Esophagus squamous epithelium (tissue), 5 donors: Measurements from ENCODE around the gene CCDC87. TPM values are rescaled to one million over a fixed set of nuclear protein-coding genes. Genes with fewer than 3 reads are reported as not detected.
A peak's percentile ranks its signal among the peaks of the same experiment; 100 is the strongest.

Experiments used
- DNase-seq: peaks from one replicate; lab custom pipeline; 2025; lab: John Stamatoyannopoulos, UW
- H3K27ac ChIP-seq, 4 donors: fragments of 200-600 bp; sonication (generic); one replicate each; pipeline ENCODE4 v1.5.1; 2016 to 2019; ENCODE audit warnings: mild to moderate bottlenecking in 1 of 4
- H3K27me3 ChIP-seq, 4 donors: fragments of 200-600 bp; sonication (generic); 1 replicate in 3 of 4; 2 replicates in 1 of 4; pipeline versions ENCODE4 v1.5.1 to v1.6.0; 2017 to 2021; ENCODE audit warnings: antibody characterized with exemption in 1 of 4
- H3K36me3 ChIP-seq, 3 donors: fragments of 200-600 bp; sonication (generic); one replicate each; pipeline ENCODE4 v1.5.1; 2016 to 2019
- H3K4me1 ChIP-seq, 3 donors: fragments of 200-600 bp; sonication (generic); one replicate each; pipeline ENCODE4 v1.5.1; 2017 to 2019
- H3K4me3 ChIP-seq, 4 donors: fragments of 200-600 bp; sonication (generic); 1 replicate in 3 of 4; 2 replicates in 1 of 4; pipeline ENCODE4 v1.5.1; 2016 to 2019; ENCODE audit warnings: mild to moderate bottlenecking in 2 of 4, moderate library complexity in 1 of 4
- H3K9me3 ChIP-seq, 3 donors: fragments of 200-600 bp; sonication (generic); one replicate each; pipeline ENCODE4 v1.5.1; 2016 to 2019
- CTCF ChIP-seq, 6 experiments: fragments of 450-650 bp in 4 of 6; fragments of 200-600 bp in 2 of 6; sonication (generic) in 2 of 6; IDR thresholded peaks; one replicate each; pipeline ENCODE4 v1.5.1; 2016 to 2019; ENCODE audit warnings: antibody characterized with exemption in 6 of 6, mild to moderate bottlenecking in 4 of 6, moderate library complexity in 4 of 6
- POLR2A ChIP-seq, 4 donors: fragments of 450-650 bp; IDR thresholded peaks; one replicate each; pipeline ENCODE4 v1.6.1; 2017; ENCODE audit warnings: antibody characterized with exemption in 4 of 4, mild to moderate bottlenecking in 4 of 4, moderate library complexity in 3 of 4
- WGBS, 2 donors: methylation state at CpG; one replicate each; pipeline ENCODE4 v1.1.5; 2018; 5-methylcytosine and 5-hydroxymethylcytosine counted together
- intact Hi-C: fragments of 100-400 bp; cut with DNase I; formaldehyde crosslinking; loops from one replicate; pipeline ENCODE4 v1.15.0; 2022
- total RNA-seq, 4 donors: library from RNA; depleted of rRNA; stranded (reverse); fragments of >200 nt; gene quantifications; one replicate each; pipeline ENCODE4 v1.1.0, GENCODE V29; 2016
- donor health status: DM: yes; HTN: yes; CAD: no.

Gene CCDC87
- total RNA-seq, 4 donors from 2014 or later = 0.09 to 0.40 (median 0.21) TPM

GRCh38 chr11:66559866-66560676 lies 32.8 kb downstream of the CCDC87 start:
- H3K4me3 ChIP-seq = no peak overlapping the region
- TF ChIP-seq POLR2A (IDR thresholded peaks at IDR 0.05) = no peak
- no peak for TF ChIP-seq CTCF (IDR thresholded peaks at IDR 0.05)
- peaks cover 0 to 40% (median 0%) of the 10 kb centered on the region in 4 donors for H3K27me3 ChIP-seq
- peaks cover 0 to 16% (median 0%) of the 10 kb centered on the region in 3 donors for H3K36me3 ChIP-seq
- no peaks in the 10 kb centered on the region for H3K9me3 ChIP-seq
- 60 to 68% methylated on average over 1 to 6 of the region's 27 CpGs for WGBS, 2 donors
- peaks cover 7 to 11% (median 7%) of the 10 kb centered on the region in 3 donors for H3K4me1 ChIP-seq
- DNase-seq = no peak
- intact Hi-C loops = no loop called here
- no peak overlapping the region for H3K27ac ChIP-seq

- TF ChIP-seq POLR2A (IDR thresholded peaks at IDR 0.05) (no peak), CTCF (IDR thresholded peaks at IDR 0.05) (no peak)
- H3K9me3 ChIP-seq = no peaks in the 10 kb centered on the region
- 30 to 40% methylated on average over 1 to 2 of the region's 50 CpGs for WGBS, 2 donors
- intact Hi-C loops = no loop called here
- peaks cover 0 to 8% (median 0%) of the 10 kb centered on the region in 3 donors for H3K36me3 ChIP-seq
- DNase-seq = no peak
- H3K27me3 ChIP-seq = peaks cover 0 to 42% (median 0%) of the 10 kb centered on the region in 4 donors
- H3K4me3 ChIP-seq = peak overlapping the region in 1 of 4 donors; percentile 44
- no peak overlapping the region for H3K27ac ChIP-seq
- peaks cover 7 to 11% (median 7%) of the 10 kb centered on the region in 3 donors for H3K4me1 ChIP-seq
Observed at GRCh38 chr11:66559142-66559865, 33.6 kb downstream of the CCDC87 start.

- intact Hi-C loops = no loop called here
- no peak for DNase-seq
- no peak overlapping the region for H3K27ac ChIP-seq
- no peak for TF ChIP-seq CTCF (IDR thresholded peaks at IDR 0.05)
- TF ChIP-seq POLR2A (IDR thresholded peaks at IDR 0.05) = no peak
- H3K9me3 ChIP-seq = no peaks in the 10 kb centered on the region
- no peak overlapping the region for H3K4me3 ChIP-seq
- WGBS, 2 donors = 71 to 82% methylated on average over 4 to 5 of the region's 24 CpGs
- no peaks in the 10 kb centered on the region for H3K36me3 ChIP-seq
- H3K27me3 ChIP-seq = peaks cover 0 to 42% (median 0%) of the 10 kb centered on the region in 4 donors
- peaks cover 7 to 11% (median 7%) of the 10 kb centered on the region in 3 donors for H3K4me1 ChIP-seq
Observed at GRCh38 chr11:66557733-66558326, 35.0 kb downstream of the CCDC87 start.

GRCh38 chr11:66556086-66556485 lies 36.8 kb downstream of the CCDC87 start:
- intact Hi-C loops = no loop called here
- no peaks in the 10 kb centered on the region for H3K9me3 ChIP-seq
- TF ChIP-seq POLR2A (IDR thresholded peaks at IDR 0.05) (no peak), CTCF (IDR thresholded peaks at IDR 0.05) (no peak)
- 56 to 66% methylated on average over 3 to 5 of the region's 7 CpGs for WGBS, 2 donors
- H3K4me1 ChIP-seq = peaks cover 7 to 11% (median 7%) of the 10 kb centered on the region in 3 donors
- no peaks in the 10 kb centered on the region for H3K36me3 ChIP-seq
- no peak overlapping the region for H3K27ac ChIP-seq
- H3K27me3 ChIP-seq = peaks cover 0 to 42% (median 0%) of the 10 kb centered on the region in 4 donors
- DNase-seq = no peak
- no peak overlapping the region for H3K4me3 ChIP-seq
